Neural cell (in vitro differentiated cells): ENCODE measurements around the gene RUSF1.

Experiments
- EP300 ChIP-seq: fragments of 450-650 bp; conservative IDR thresholded peaks from 2 replicates; pipeline ENCODE4 v1.6.1; 2014; ENCODE audit warnings: antibody characterized with exemption, mild to moderate bottlenecking, moderate library complexity; ENCODE audit not compliant: poor library complexity, severe bottlenecking
- EZH2 ChIP-seq: fragments of 200-600, 300-800 bp; shearing (Covaris generic), sonication (generic); IDR thresholded peaks from 2 replicates; pipeline ENCODE4 v1.6.1; 2014; ENCODE audit warnings: antibody characterized with exemption, low read length, borderline replicate concordance, mild to moderate bottlenecking; ENCODE audit not compliant: insufficient read depth, poor library complexity, severe bottlenecking
- POLR2AphosphoS5 ChIP-seq: IDR thresholded peaks from 2 replicates; pipeline ENCODE4 v1.6.1; 2012
- RAD21 ChIP-seq: fragments of 450-650 bp; conservative IDR thresholded peaks from 2 replicates; pipeline ENCODE4 v1.6.1; 2014; ENCODE audit warnings: antibody characterized with exemption, mild to moderate bottlenecking, moderate library complexity
- TAF1 ChIP-seq: IDR thresholded peaks from 2 replicates; pipeline ENCODE4 v1.6.1; 2012; ENCODE audit warnings: low read depth
- TF ChIP-seq, protein P1 (sequence below): fragments of 450-650 bp; IDR thresholded peaks from 2 replicates; pipeline ENCODE4 v1.5.1; 2014; ENCODE audit warnings: antibody characterized with exemption, mild to moderate bottlenecking, moderate library complexity; ENCODE audit not compliant: poor library complexity, severe bottlenecking

DNA sequence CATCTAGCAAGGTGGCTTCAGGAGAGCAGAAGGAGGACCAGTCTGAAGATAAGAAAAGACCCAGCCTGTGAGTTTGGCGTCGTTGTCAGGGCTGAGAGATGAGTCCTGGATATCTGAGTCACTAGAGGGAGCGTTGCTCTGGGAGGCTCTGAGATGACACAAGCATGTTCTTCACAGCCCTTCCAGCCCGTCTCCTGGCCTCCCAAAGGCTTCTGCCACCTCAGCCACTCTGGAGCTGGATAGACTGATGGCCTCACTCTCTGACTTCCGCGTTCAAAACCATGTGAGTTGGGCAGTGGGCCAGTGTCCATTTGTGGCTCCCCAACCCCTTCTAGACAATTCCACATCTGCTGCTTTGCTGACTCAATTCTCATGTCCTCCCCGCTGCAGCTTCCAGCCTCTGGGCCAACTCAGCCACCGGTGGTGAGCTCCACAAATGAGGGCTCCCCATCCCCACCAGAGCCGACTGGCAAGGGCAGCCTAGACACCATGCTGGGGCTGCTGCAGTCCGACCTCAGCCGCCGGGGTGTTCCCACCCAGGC, 33.9 kb downstream of the RUSF1 start:
- TF ChIP-seq, protein P1, sequence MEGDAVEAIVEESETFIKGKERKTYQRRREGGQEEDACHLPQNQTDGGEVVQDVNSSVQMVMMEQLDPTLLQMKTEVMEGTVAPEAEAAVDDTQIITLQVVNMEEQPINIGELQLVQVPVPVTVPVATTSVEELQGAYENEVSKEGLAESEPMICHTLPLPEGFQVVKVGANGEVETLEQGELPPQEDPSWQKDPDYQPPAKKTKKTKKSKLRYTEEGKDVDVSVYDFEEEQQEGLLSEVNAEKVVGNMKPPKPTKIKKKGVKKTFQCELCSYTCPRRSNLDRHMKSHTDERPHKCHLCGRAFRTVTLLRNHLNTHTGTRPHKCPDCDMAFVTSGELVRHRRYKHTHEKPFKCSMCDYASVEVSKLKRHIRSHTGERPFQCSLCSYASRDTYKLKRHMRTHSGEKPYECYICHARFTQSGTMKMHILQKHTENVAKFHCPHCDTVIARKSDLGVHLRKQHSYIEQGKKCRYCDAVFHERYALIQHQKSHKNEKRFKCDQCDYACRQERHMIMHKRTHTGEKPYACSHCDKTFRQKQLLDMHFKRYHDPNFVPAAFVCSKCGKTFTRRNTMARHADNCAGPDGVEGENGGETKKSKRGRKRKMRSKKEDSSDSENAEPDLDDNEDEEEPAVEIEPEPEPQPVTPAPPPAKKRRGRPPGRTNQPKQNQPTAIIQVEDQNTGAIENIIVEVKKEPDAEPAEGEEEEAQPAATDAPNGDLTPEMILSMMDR = no peak
- TF ChIP-seq EZH2 (no peak), POLR2AphosphoS5 (no peak), RAD21 (no peak), TAF1 (no peak), EP300 (no peak)
